HG02870 (cell line): ENCODE results near the gene OTUD5.
A peak's percentile ranks its signal among the peaks of the same experiment; 100 is the strongest.

ENCODE experiments used
- ATAC-seq: cut with Tn5 transposase; IDR thresholded peaks from one replicate; pipeline ENCODE4 v1.9.1; 2021; ENCODE audit warnings: mild to moderate bottlenecking, moderate library complexity; ENCODE audit not compliant: unreplicated experiment

Gene OTUD5

DNA sequence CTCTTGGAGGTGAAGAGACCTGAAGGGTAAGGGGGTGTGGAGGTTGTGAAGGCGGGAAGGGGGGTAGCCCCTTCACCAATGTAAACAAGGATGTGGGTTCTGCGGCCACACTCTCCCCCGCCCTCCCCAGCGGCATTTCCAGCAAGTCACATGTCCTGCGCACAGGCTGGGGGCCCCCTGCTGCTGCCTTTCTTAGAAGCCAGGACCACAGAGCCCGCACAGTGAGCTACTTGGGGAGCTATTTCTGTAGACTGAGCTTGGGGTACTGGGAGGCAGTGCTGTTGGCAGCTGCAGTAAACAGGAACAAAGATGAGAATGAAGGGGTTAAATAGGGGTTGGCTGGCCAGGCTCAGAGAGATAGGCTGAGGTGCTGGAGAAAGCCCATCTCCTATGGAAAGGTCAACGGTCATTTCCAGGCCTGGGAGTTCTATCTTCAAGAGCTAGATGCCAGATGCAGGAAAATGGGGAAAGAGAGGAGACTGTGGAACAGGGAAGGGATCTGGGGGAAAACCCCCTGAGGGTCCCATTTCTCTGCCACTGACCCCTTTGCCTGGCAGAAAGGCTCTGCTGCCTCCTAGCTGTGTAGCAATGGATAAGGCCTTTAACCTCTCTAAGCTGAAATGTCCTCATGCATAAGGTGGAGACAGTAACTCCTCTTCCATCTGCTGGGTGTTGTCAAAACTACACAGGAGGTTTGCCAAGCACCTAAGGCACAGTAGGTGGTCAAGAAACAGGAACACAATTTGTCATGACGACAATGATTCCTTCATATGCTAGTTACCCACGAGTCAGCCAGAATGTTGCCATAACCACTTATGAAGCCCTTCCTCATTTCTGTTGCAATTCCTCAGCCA, 20.1 kb downstream of the OTUD5 start:
- peak; percentile 45 for ATAC-seq

DNA sequence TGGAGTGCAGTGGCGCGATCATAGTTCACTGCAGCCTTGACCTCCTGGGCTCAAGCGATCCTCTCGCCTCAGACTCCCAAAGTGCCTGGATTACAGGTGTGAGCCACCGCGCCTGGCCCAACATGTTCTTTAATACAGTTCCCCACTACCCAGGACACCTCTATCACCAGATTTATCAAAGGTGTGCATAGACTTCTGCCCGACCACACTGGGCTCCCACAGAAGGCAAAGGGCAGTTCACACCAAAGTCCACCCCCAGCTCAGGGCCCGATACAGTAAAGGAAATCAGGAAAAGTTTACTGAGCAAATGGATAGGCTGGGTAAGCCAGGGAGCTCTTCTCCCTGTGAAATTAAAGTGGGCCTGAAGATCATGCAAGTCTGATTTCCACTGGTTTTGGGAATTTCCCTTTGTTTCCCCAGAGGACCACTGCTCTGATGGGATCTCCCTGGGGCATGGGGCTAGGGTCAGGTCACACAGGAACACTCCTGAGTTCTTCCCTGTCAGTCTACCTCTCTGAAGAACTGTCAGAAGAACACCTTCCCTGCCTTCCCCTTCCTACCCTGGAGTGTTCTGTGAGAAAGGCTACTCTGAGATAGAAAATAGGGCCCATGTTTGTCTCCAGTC, 20.9 kb downstream of the OTUD5 start:
- no peak for ATAC-seq

DNA sequence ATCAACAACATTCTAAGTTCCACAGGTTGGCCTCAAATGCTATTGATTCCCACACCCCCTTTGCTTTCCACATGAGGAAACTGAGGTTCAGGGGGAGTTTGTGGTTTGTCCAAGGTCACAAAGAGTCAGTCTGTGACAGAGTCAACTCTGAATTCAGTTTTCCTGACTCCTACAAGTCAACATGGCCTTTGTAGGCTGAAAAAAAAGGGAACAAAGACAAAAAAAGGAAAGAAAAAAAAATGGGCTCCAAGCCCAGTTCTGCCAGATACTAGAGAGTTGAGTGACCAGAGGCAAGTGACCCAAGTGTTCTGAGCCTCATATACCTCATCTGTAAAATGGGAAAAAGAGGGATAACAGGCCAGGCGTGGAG, 22.1 kb downstream of the OTUD5 start:
- ATAC-seq = no peak

DNA sequence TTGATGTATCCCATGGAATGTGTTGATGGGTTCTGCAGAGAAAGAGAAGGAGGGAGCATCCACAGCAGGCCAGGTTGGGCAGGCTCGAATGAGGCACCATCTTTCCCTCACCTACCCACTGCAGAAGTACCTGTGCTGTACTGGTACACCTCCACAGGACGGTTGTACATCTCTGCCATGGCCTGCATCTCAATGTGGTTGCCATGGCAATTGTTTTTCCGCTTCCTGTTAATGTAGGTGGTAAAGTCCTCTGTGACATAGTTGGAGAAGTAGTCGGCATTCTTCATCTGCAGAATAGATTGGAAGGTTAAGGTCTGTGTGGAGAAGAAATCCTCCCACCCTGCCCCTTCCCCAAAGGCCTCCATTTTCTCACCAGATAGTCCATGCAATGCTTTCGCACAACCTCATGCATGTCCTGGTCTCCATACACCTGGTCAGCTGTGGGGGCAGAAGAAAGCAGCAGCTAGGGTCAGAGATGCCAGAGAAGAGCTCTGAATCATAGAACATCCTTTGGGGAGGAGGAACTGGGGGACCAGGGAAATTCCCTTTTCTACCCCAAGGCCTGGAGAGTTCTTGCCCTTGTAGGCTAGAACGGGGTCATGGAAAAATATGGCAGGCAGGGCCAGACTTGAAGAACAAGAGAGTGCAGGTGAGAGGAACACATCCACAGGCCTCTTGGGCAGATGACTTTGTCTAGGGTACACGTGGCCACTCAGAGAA, 22.7 kb downstream of the OTUD5 start:
- no peak for ATAC-seq

DNA sequence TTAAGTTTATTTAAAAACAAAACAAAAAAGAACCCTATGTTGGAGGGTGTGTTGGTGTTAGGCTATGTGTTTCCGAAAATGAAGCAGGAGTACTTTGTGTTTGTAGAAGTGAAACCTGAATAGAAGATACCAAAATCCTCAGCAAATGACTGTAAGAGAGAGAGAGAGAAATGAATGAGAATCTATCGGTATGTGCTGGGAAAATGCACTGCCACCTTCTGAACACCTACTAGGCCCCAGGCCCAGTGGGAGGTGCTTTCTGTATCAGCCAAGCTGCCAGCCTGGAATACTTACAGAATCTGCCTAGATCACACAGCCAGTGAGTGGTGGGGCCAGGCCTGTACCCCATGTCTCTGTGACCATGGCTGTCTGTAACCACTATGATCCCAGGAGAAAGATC, 23.6 kb downstream of the OTUD5 start:
- peak; percentile 30 for ATAC-seq

DNA sequence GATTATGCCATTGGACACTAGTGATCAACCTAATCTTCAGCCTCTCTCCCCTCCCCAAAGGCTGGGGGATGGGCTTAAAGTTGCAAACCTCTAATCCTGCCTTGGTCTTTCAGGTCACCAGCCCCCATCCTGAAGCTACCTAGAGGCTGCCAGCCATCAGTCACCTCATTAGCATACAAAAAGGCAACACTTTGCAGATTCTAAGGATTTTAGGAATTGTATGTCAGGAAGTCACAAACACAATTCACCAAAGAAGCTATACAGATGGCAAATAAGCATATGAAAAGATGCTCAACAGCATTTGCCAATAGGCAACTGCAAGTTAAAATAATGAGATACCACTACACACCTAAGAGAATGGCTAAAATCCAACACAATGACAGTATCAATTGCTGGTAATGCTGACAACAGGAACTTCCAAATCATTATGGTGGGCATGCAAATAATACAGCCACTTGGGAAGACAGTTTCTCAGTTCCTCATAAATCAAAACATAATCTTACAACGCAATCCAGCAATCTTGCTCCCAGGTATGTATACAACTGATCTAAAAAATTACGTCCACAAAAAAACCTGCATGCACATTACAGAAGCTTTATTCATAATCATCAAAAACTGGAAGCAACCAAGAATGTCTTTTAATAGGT, 29.5 kb downstream of the OTUD5 start:
- ATAC-seq = no peak

DNA sequence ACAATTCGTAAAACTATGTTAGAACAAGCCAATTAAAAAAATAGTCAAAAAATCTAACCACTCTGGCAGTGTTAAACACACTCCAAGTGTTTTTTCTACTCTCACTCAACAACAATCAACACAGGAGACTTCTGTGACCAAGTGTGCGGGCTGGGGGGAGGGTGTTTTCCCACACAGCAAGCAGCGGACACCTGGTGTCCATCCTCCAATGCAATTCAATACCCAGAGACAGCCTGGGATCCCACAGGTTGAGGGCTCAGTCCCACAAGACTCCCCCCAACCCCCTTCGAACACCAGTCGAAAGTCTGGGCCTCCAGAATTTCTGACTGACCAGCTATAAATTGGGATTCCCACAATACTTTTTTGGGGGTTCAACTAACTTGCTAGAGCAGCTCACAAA, 30.3 kb downstream of the OTUD5 start:
- no peak for ATAC-seq

DNA sequence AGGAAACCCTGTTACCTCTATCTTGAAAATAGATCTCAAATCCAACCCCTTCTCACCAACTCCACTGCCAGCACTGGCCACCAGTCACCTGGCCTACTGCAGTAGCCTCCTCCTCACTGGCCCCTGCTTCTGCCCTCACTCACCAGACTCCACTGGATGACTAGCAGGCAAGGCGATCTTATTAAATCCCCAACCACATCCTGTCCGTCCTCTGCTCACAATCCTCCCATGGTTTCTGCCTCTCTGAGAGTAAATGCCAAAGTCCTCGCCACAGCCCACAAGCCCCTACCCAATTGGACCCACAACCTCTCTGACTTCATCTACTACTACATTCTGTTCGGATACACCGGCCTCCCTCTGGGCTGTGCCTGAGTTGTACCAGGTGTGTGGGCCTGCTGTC, 33.1 kb downstream of the OTUD5 start:
- ATAC-seq = no peak

DNA sequence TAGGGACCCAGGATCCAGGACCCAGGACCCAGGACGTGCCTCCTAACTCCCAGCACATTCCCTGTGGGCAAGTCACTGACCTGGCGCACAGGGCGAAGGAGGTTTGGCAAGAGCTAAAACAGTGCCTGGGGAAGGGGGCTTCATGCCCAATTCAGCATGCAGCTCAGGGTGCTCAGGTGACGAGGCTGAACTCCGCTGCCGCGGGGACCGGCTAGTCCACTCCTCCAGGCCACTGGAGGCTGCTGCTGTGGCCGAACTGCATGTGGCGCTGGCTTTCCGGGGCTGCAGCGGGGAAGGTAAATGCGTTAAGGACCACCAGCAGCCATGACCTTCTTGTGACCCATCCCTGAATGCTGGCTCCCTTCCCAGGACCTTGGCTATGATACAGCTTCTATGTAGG, 33.6 kb downstream of the OTUD5 start:
- no peak for ATAC-seq

DNA sequence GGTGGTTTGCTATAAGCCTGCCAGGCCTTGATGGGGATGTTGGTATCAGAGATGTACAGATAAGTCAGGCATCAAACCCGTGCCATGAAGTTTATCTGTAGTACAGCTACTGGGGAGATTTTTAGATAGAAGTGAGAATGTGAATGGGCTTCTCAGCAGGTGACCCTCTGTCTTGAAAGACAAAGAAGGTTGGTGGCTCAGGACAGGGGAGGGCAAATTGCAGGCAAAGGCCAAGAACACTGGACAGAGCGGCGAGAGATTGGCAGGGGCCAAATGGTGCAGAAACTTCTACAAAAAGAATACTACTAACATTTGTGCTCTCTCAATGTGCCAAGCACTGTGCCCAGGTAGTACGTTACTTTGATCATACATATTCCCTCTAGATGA, 36.7 kb downstream of the OTUD5 start:
- ATAC-seq = no peak

DNA sequence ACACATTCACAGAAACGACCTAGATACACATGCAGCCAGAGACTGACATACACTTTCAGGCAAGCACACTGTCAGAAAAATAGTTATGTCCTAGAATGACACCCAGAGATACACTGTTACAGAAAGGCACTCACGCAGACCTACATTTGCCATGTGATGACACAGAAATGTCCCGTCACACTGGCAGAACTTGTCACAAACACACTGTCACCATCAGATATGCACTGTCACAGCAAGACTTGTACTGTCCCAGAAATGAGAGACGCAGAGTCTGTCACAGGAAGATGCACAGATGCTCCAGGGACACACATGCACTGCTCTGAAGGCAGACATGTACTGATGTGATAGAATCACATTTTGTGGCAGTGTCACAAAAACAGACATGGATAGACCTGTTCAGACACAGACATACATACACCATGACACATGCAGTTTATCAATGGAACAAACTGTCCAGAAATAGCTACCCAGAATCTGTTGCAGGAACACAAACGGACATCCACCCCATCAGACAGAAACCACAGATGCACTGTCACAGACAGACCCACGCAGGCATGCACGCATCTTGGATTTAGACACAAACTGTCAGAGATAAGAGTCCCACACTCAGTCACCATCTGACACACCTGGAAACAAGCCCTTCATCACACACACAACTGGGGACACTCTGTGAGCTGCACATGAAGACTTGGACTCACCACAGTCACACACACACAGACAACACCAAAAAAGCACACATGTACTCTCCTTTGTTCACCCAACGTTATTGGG, 37.3 kb downstream of the OTUD5 start:
- ATAC-seq = no peak

DNA sequence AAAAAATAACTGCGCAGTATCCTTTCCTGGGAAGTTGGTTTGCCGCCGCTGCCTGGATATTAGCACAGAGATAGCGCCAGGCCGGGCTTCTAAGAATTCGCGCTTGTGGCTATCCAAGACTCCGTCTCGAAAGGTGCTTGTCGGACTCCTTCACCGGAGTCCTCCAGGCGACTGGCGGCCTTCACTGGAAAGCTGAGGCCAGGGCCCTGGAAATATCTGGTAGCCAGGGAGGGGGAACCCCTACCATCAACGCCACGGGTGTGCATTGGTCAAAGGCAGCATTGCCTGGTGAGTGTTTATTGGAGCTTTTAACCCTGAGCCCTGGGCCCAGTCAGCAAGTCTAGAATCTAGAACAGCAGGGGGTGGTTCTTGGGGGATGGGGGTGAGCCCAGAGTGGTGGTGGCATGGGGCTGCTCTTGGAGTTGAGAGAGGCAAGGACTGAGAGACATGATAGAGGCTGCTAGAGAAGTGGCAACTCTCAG, 38.0 kb downstream of the OTUD5 start:
- ATAC-seq = peak; percentile 4

DNA sequence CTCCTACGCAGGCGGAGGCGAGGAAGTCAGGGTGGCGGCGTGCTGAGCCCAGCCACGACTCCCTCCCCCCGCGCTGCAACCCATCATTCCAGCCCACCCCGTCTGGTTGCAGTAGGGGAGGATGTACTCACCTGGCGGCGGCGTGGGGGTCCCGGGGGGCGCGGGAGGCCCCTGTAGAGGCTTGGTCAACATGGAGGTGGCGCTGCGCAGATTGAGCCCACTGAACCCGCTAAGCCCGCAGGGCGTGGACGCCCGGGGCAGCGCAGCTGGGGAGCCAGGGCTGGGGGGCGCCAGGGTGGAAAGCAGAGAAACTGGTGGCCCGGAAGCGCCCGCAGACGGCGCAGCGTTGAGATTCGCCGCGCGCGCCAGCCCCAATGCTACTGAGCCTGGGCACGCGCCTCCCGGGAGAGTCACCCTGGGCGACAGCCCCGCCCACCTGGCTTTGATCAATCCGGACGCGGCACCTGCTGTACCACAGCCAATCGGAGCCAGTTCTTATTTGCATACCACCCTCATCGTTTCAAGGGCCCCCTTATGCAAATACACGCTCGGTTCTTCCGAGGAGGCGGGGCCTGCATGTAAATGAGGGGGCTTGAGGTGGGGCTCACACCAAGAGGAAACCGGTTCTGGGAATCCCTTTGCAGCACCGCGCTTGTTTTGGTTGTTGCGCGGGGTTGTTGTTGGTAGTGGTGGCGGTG, 38.6 kb downstream of the OTUD5 start, which contains the start of gene PIM2:
PIM2 (minus strand) TSS at position 382 of the 698 bp plus-strand sequence; CDS start at position 192, 190 bp downstream.
- ATAC-seq = peak; percentile 55

DNA sequence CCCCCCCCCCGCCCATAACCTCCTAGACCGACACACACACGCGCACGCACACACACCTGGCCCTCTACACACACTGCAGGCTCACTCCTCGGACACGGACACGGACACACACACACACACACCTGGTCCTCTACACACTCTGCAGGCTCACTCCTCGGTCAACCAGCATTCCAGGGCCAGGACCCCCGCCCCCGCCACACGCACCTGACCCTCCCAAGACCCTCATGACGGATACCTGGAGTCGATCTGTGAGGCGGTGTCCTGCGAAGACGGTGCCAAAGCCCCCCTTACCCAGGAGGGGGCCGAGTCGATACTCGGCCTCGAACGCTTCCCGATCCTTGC, 39.1 kb downstream of the OTUD5 start:
- no peak for ATAC-seq

DNA sequence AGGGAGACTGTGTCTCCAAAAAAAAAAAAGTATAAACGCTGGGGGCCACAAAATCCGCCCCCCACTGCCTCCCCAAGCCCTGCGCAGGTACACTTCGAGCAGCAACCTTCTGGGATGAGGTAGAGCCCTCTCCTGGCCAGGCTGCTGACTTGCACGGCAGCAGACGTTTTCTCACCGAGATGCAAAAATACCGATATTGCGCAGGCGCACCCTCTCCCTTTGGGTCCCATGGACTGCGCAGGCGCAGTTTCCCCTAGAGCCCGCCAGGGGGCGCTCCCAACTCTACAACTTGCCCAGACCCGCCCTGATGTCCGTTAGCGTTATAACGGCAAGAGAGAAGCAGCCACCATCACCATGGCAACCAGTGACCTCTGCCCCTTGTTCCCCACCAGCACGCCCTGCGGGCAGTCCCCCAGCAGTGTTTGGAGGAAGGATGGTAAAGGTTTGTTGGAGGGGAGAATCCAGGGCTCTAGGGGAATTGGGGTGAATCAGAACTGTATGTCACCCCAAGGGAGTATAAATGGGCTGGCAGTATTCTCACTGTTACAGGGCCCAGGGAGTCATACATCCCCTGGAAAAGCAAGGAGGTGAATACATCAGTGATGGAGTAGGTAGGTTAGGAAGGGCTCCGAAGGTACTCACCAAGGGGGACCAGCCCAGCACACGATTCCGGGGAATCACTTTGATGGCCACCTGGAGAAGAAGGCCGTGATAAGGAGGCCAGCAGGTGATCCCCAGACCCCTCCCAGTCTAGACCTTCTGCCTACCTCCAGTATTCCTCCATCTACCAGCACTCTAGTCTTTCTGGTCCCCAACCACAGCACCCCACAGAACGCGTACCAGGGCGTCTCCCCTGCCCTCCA, 40.0 kb downstream of the OTUD5 start:
- peak; percentile 38 for ATAC-seq

DNA sequence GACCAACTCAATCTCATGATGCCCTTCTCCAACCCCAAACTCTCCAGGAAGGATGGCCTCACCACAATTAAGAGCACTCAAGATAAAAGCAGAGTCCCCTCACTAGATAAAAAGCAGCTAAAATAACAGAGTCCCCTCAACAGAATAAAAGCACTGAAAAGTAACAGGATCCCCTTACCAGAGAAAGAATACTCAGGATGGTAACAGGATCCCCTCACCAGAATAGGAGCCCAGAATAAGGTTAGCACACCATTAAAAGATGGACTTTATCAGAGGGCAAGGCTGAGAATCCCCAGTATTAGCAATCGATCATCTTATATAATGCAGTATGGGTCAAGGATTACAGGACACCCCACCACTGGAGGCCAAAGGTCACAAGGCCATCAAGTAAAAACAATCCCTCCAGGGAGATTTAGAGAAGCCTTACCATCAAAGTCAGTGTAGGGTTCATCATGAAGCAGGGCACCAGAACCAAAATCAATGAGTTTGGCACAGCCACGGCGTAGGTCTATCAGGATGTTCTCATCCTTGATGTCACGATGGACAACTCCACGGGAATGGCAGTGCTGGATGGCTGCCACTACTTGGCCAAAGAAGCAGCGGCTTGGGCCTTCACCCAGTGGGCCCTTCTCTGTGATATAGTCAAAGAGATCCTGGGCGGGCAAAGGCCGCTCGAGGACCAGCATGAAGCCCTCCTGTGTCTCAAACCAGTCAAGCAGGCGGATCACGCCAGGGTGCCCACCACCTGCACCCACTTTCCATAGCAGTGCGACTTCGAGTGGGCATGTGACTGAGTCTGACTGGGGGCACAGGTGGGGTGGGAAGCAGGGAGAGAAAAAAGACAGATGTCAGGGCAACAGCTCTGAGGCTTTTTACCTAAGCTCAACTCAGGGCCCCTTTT, 42.6 kb downstream of the OTUD5 start:
- ATAC-seq = no peak

DNA sequence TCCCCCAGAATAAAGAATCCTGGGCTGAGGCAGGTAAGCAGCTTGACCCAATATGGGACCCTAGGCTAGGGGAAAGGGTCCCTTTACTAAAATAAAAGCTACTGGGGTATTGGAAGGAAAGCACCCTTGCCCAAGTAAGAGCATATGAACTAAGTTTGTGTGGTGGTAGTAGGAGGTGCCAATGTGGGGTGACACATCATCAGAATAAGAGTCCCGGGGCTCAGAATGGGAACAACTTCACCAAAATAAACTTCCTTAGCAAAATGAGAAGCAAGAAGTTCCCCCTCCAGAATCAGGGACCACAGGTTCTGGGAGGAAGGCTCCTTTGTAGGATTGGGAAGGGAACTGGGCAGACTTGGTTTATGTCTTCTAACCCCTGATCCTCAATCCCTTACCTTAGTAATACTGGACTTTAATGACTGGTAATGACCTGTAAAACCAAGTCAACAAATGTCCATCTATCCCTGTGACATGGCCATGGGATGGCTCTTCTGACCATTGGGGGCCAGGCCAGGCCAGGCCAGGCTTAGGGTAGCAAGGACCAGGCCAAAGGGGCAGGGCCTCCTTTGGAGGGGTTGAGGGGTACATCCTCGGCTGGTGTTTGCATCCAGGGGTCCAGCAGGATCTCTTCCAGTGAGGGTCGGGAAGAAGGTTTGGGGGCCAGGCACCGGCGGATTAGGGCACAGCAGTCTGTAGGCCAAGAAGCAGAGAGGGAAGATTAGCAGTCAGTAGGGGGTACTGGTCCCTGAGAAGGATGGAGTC, 43.6 kb downstream of the OTUD5 start:
- no peak for ATAC-seq
